NB4 (cell line): ENCODE results near the gene KRT80.

Experiments
- DNase-seq: peaks from one replicate; pipeline ENCODE4 v3.0.0; 2010; ENCODE audit warnings: low read depth
- H3K4me3 ChIP-seq: one replicate; pipeline ENCODE4 v1.5.1; 2011; ENCODE audit warnings: mild to moderate bottlenecking, low read depth, low read length, moderate library complexity
- MYC ChIP-seq: IDR thresholded peaks from 2 replicates; pipeline ENCODE4 v1.6.1; 2011; ENCODE audit warnings: low read depth, low read length
- POLR2A ChIP-seq: IDR thresholded peaks from 2 replicates; pipeline ENCODE4 v1.6.1; 2011; ENCODE audit warnings: mild to moderate bottlenecking; ENCODE audit not compliant: insufficient read length; ENCODE audit errors: extremely low read depth
- TF ChIP-seq, protein P1 (sequence below): IDR thresholded peaks from 2 replicates; pipeline ENCODE4 v1.6.1; 2011; ENCODE audit warnings: low read depth, low read length
- TF ChIP-seq, protein P2 (sequence below): IDR thresholded peaks from one replicate; pipeline ENCODE4 v1.5.1; 2012; ENCODE audit warnings: low read depth, low read length

KRT80 gene

DNA sequence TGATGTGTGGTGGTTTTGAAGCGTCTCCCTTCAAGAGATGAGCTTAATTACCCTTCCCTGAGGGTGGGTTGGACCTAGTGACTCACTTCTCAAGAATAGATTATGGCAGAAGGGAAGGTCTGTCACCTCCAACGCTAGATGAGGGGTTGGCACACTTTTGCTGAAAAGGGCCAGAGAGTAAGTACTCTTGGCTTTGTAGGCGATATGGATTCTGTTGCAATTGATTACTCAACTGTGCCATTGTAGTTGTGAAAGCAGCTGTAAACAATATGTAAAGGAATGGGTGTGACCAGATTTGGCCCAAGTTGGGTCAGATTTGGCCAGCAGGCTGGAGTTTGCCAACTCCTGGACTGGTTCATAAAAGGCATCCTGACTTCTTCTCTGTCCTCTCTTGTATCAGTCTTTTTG, 59.1 kb downstream of the KRT80 start:
- H3K4me3 ChIP-seq: no peak overlapping the region
- TF ChIP-seq, protein P1, sequence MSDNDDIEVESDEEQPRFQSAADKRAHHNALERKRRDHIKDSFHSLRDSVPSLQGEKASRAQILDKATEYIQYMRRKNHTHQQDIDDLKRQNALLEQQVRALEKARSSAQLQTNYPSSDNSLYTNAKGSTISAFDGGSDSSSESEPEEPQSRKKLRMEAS: no peak
- TF ChIP-seq POLR2A (no peak), MYC (no peak)
- TF ChIP-seq, protein P2, sequence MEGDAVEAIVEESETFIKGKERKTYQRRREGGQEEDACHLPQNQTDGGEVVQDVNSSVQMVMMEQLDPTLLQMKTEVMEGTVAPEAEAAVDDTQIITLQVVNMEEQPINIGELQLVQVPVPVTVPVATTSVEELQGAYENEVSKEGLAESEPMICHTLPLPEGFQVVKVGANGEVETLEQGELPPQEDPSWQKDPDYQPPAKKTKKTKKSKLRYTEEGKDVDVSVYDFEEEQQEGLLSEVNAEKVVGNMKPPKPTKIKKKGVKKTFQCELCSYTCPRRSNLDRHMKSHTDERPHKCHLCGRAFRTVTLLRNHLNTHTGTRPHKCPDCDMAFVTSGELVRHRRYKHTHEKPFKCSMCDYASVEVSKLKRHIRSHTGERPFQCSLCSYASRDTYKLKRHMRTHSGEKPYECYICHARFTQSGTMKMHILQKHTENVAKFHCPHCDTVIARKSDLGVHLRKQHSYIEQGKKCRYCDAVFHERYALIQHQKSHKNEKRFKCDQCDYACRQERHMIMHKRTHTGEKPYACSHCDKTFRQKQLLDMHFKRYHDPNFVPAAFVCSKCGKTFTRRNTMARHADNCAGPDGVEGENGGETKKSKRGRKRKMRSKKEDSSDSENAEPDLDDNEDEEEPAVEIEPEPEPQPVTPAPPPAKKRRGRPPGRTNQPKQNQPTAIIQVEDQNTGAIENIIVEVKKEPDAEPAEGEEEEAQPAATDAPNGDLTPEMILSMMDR: no peak
- DNase-seq: peak; percentile 50

DNA sequence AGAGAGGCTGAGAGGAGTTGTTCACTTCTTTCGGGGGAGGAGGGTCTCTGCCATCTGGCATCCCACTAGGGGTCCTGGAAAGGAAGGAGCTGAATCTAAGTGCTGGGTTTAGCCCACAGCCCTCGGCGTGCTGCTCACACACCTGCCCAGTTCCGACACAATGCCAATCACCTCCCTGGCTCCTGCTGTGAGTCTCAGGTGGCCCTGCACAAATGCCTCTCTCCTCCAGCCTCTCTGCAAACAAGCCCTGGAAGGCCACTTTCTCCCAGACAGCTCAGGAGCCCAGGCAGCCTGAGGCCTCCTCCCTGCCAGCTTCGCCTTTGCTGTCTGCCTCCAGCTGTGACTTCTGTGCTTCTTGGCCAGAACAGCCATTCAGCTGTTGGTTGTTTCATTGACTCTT, 61.1 kb downstream of the KRT80 start:
- H3K4me3 ChIP-seq: no peak overlapping the region
- DNase-seq: no peak
- TF ChIP-seq, protein P1: no peak
- TF ChIP-seq MYC (no peak), POLR2A (no peak)
- TF ChIP-seq, protein P2: no peak

DNA sequence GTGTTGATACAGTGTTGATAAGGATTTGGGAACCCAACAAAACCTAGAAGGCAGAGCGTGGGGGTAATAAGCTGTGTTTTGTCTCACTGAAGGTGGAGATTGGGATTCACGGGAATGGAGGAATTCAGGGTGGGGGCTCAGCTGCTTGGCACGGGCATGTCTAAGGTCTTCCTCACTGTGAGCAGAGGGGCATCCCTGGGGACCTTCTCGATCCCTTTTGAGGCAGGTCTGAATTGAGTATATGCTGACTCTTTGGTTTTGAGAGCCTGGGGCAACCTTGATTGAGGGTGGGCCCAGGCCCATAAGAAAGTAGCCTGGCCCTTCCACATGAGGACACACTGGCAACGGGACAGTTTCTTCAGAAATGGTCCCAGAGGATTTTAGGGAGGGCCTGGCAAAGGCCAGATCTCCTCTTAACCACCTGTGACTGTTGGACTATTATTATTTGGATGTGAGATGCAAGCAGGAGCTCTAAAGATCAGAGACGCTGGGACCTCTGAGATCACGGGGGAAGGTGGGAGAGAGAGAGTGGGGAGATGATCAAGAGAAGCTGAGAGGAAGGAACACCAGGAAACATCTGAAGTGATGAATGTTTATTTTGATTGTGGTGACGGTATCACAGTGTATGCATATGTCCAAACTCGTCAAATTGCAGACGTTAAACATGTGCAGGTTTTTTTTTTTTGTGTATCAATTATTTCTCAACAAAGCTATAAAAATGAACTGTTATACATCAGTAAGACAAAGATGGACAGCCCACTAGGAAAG, 63.9 kb downstream of the KRT80 start:
- no peak for DNase-seq
- TF ChIP-seq, protein P1: no peak
- TF ChIP-seq MYC (no peak), POLR2A (no peak)
- TF ChIP-seq, protein P2: no peak
- no peak overlapping the region for H3K4me3 ChIP-seq

DNA sequence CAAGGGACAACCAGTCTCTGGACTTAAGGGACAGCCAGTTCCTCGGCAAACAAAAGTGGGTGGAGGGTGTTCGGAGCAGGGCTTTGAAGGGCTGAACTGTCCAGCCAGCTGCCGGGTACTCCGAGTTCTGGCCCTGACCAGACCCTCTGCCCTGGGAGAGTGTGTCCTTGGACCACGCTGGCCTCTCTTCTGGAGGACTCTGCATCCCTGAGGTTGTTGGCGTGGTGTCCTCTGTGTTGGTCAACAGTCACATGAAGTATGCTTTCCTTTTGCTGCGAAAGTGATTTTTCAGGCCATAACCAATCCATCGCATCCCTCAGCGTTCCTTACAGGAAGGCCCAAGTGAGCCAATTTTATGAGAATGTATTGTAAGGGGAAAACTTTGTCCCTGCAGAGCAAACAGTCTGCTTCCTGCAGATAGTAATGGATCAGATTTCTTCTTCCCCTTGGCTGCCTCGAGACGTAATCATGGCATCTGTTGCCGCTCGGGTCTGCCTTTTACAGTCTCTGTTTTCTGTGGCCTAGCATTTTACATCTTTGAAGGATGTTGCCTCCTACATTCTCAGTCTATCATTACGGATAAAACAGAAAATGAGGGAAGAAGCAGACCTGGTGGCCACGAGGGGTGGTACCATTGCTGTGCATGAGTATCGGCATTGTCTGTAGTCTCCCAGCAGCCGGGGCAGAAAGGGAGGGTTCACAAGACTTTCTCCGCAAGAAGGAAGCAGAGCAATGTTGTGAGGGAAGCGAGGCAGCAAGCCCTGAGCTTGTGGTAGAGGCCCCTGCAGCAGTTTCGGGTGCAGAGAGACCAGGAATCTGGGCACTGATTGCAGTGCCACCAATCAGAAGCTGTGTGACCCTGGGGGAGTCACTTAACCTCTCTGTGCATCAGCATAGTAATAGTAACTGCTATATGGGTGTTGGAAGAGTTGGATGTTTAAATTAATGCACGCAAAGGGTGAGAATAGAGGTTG, 64.9 kb downstream of the KRT80 start:
- no peak for TF ChIP-seq MYC
- TF ChIP-seq, protein P1: no peak
- TF ChIP-seq, protein P2: no peak
- TF ChIP-seq POLR2A: no peak
- no peak overlapping the region for H3K4me3 ChIP-seq
- DNase-seq: no peak

DNA sequence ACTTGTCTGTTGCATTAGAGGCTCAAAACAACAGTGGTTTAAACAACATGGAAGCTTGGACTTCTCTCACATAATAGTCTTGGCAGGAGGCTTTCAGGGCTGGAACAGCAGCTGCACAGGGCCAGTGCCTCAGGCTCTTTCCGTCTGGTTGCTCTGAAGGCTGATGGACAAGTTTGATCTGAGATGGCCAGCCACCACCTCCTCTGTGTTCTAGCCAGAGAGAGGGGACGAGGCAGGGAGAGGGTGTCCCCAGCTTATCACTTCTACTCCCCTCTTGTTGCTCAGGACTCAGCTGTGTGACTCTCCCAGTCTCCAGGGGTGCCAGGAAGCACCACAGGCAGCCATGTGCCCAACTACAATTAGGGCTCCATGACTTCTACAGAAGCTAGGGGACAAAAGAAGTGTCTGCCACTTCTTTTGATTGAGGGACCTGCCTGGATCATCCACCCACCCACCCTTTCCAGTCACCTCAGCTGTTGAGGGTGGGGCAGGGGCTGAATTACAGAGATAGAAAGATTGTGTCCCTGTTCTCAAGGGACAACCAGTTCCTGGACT, 65.7 kb downstream of the KRT80 start:
- H3K4me3 ChIP-seq: no peak overlapping the region
- DNase-seq: no peak
- no peak for TF ChIP-seq MYC
- TF ChIP-seq, protein P2: no peak
- TF ChIP-seq, protein P1: no peak
